ENCODE data around the gene TMEM258. TPM values are rescaled to one million over a fixed set of nuclear protein-coding genes. Genes with fewer than 3 reads are reported as not detected.

Gene TMEM258
- total RNA-seq, 1 experiment from 2014 or later: 201 TPM

DNA sequence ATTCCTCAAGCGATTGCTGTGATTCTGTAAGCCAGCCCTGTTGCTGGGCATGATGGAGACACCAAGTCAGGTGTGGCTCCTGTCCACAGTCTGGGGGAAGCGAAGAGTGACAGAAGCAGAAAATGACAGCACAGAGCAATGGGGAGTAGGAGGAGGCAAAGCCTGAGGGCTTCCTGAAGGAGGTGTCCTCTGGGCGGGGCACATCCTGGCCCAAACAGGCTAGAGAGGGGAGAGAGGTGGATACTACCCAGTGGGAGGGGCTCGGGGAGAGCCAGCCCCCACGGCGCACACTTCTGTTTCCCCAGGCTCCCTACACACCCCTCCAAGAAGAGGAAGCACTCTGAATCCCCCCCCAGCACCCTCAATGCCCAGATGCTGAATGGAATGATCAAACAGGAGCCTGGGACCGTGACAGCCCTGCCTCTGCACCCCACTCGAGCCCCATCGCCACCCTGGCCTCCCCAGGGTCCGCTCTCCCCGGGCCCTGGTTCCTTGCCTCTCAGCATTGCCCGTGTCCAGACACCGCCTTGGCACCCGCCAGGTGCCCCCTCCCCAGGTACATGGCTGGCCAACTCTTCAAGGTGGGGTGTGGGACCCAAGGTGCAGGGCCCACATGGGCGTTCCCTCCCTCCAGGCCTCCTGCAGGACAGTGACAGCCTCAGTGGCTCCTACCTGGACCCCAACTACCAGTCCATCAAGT is 21.1 kb downstream of the TMEM258 start:
- Histone ChIP-seq H3K27ac (ENCODE audit: insufficient read length, low read depth, low read length) (no peak overlapping the region), H2BK15ac (ENCODE audit: low read depth, low read length) (no peak overlapping the region), H3K14ac (ENCODE audit: insufficient read depth, low read length) (no peak overlapping the region; the same call in 1 of the 2 replicates), H2AFZ (ENCODE audit: low read length) (no peak overlapping the region), H2BK120ac (ENCODE audit: low read depth, low read length, poor library complexity, severe bottlenecking) (no peak overlapping the region), H4K5ac (ENCODE audit: insufficient read length, low read depth, low read length) (no peak overlapping the region), H3K56ac (ENCODE audit: insufficient read length, low read depth, low read length) (no peak overlapping the region), H2BK5ac (ENCODE audit: insufficient read length, low read length) (no peak overlapping the region), H4K20me1 (ENCODE audit: control insufficient read depth, insufficient read depth, insufficient read length) (no peaks in the 10 kb centered on the region), H3K4me1 (ENCODE audit: insufficient read depth, low read length) (no peaks in the 10 kb centered on the region), H3K23me2 (ENCODE audit: insufficient read length, low read depth, low read length, poor library complexity, severe bottlenecking) (no peaks in the 10 kb centered on the region), H3K79me1 (ENCODE audit: insufficient read depth, low read depth, low read length, poor library complexity, severe bottlenecking) (no peaks in the 10 kb centered on the region), H2BK12ac (ENCODE audit: insufficient read length, low read depth, low read length) (no peak overlapping the region), H4K8ac (replicated peaks; ENCODE audit: insufficient read length, low read depth, low read length) (no peak overlapping the region), H2AK5ac (ENCODE audit: insufficient read length, low read length) (no peak overlapping the region), H3K4ac (ENCODE audit: low read depth, low read length) (no peak overlapping the region), H3K79me2 (ENCODE audit: insufficient read depth, low read length) (no peaks in the 10 kb centered on the region), H3K18ac (ENCODE audit: insufficient read length, low read depth, low read length) (no peak overlapping the region), H3K4me2 (ENCODE audit: insufficient read depth, insufficient read length, low read length) (no peak overlapping the region), H2BK20ac (ENCODE audit: low read depth, low read length, poor library complexity, severe bottlenecking) (no peak overlapping the region), H3T11ph (ENCODE audit: low read length) (no peak overlapping the region), H3K9ac (ENCODE audit: extremely low read depth, insufficient read length, low read length) (no peak overlapping the region), H3K27me3 (ENCODE audit: insufficient read depth, low read length) (no peaks in the 10 kb centered on the region), H4K91ac (ENCODE audit: insufficient read length, low read depth, low read length) (no peak overlapping the region), H3K9me3 (ENCODE audit: control insufficient read depth, low read depth, low read length) (no peaks in the 10 kb centered on the region), H3K23ac (ENCODE audit: insufficient read length, low read depth, low read length) (no peak overlapping the region)
- H3K9me3 Mint-ChIP-seq: peaks cover 0 to 2% of the 10 kb centered on the region in 2 experiments; a peak in 1 of 5 replicates
- DNase-seq: no peak
- peak overlapping the region in 1 of 2 experiments; percentile 56; a peak in 1 of 5 replicates for H3K4me3 Mint-ChIP-seq
- H3K4me1 Mint-ChIP-seq: peaks cover 13 to 22% of the 10 kb centered on the region in 2 experiments
- peak overlapping the region; percentile 16 to 40 (median 21); a peak in 1 of 7 replicates for H3K27ac Mint-ChIP-seq
- TF ChIP-seq, protein P1, sequence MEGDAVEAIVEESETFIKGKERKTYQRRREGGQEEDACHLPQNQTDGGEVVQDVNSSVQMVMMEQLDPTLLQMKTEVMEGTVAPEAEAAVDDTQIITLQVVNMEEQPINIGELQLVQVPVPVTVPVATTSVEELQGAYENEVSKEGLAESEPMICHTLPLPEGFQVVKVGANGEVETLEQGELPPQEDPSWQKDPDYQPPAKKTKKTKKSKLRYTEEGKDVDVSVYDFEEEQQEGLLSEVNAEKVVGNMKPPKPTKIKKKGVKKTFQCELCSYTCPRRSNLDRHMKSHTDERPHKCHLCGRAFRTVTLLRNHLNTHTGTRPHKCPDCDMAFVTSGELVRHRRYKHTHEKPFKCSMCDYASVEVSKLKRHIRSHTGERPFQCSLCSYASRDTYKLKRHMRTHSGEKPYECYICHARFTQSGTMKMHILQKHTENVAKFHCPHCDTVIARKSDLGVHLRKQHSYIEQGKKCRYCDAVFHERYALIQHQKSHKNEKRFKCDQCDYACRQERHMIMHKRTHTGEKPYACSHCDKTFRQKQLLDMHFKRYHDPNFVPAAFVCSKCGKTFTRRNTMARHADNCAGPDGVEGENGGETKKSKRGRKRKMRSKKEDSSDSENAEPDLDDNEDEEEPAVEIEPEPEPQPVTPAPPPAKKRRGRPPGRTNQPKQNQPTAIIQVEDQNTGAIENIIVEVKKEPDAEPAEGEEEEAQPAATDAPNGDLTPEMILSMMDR (conservative IDR thresholded peaks at IDR 0.05): no peak
- no peaks in the 10 kb centered on the region; the same call in 1 of the 2 replicates for H3K27me3 Mint-ChIP-seq (ENCODE audit: low read depth)
- H3K36me3 Mint-ChIP-seq (ENCODE audit: insufficient read depth in 1 of 3, low read depth in 3 of 3): no peaks in the 10 kb centered on the region; a peak in 1 of 7 replicates
- no CpG with 5 or more reads among the region's 15 CpGs for WGBS (ENCODE audit: extremely low coverage, insufficient read length, low lambda C conversion rate)
